HepG2 (cell line): ENCODE data around the gene DUS1L. TPM values are rescaled to one million over a fixed set of nuclear protein-coding genes. Genes with fewer than 3 reads are reported as not detected.

ENCODE experiments used
- BCL6 ChIP-seq: IDR thresholded peaks from 2 replicates; pipeline ENCODE4 v1.6.1; 2016; ENCODE audit warnings: missing genetic modification reagents, missing compliant biosample characterization
- BRD4 ChIP-seq: sonication (generic); formaldehyde crosslinking; IDR thresholded peaks from 2 replicates; pipeline ENCODE4 v1.4.0; 2020; ENCODE audit warnings: missing genetic modification reagents
- CEBPB ChIP-seq: IDR thresholded peaks from 2 replicates; pipeline ENCODE4 v1.6.1; 2011; ENCODE audit warnings: low read depth, low read length, improper control_type of control experiment, borderline replicate concordance
- ERF ChIP-seq: IDR thresholded peaks from 2 replicates; pipeline ENCODE4 v1.6.1; 2018; ENCODE audit warnings: missing biosample characterization, missing genetic modification reagents
- GTF2F1 ChIP-seq: fragments of 150-350 bp; IDR thresholded peaks from 2 replicates; pipeline ENCODE4 v1.6.1; 2014; ENCODE audit warnings: low read length
- GTF3A ChIP-seq: sonication (generic); formaldehyde crosslinking; conservative IDR thresholded peaks from 2 replicates; pipeline ENCODE4 v1.4.0; 2020; ENCODE audit warnings: mild to moderate bottlenecking, missing genetic modification reagents
- HIVEP1 ChIP-seq: sonication (generic); formaldehyde crosslinking; IDR thresholded peaks from 2 replicates; pipeline ENCODE4 v1.4.0; 2020; ENCODE audit warnings: mild to moderate bottlenecking, missing genetic modification reagents
- HNRNPH1 ChIP-seq: fragments of 200-400 bp; formaldehyde crosslinking; optimal IDR thresholded peaks from 2 replicates; pipeline ENCODE3; 2017; ENCODE audit warnings: mild to moderate bottlenecking, low read depth, low read length
- KLF12 ChIP-seq: sonication (generic); formaldehyde crosslinking; IDR thresholded peaks from 2 replicates; pipeline ENCODE4 v1.4.0; 2020; ENCODE audit warnings: missing genetic modification reagents, borderline replicate concordance
- MAFF ChIP-seq: IDR thresholded peaks from 2 replicates; pipeline ENCODE4 v1.6.1; 2011; ENCODE audit warnings: low read depth, low read length, improper control_type of control experiment
- MXI1 ChIP-seq: IDR thresholded peaks from 3 replicates; pipeline ENCODE4 v1.6.1; 2012; ENCODE audit warnings: low read depth, low read length, inconsistent platforms, borderline replicate concordance
- NAIF1 ChIP-seq: sonication (generic); formaldehyde crosslinking; IDR thresholded peaks from 2 replicates; pipeline ENCODE4 v1.5.0; 2020; ENCODE audit warnings: mild to moderate bottlenecking, missing genetic modification reagents, borderline replicate concordance
- NFIC ChIP-seq: IDR thresholded peaks from 2 replicates; pipeline ENCODE4 v1.6.1; 2012; ENCODE audit warnings: mild to moderate bottlenecking, low read length, inconsistent platforms
- NR2C2 ChIP-seq: sonication (generic); formaldehyde crosslinking; IDR thresholded peaks from 2 replicates; pipeline ENCODE4 v1.4.0; 2020; ENCODE audit warnings: missing genetic modification reagents, mild to moderate bottlenecking, moderate library complexity, borderline replicate concordance
- PCBP2 ChIP-seq: fragments of 200-400 bp; formaldehyde crosslinking; optimal IDR thresholded peaks from 2 replicates; pipeline ENCODE3; 2018; ENCODE audit warnings: low read length, low read depth; ENCODE audit not compliant: poor library complexity, severe bottlenecking
- SSRP1 ChIP-seq: IDR thresholded peaks from 2 replicates; pipeline ENCODE4 v1.6.1; 2016; ENCODE audit warnings: control low read depth
- TCF7 ChIP-seq: sonication (generic); IDR thresholded peaks from 2 replicates; pipeline ENCODE4 v1.6.1; 2016; ENCODE audit warnings: antibody characterized with exemption, low read depth
- ZBTB4 ChIP-seq: sonication (generic); formaldehyde crosslinking; IDR thresholded peaks from 2 replicates; pipeline ENCODE4 v1.4.0; 2020; ENCODE audit warnings: missing genetic modification reagents, mild to moderate bottlenecking, borderline replicate concordance
- ZFP36 ChIP-seq: fragments of 150-350 bp; IDR thresholded peaks from 2 replicates; pipeline ENCODE4 v1.6.1; 2018; ENCODE audit warnings: borderline replicate concordance, low read length, low read depth; ENCODE audit not compliant: partially characterized antibody
- ZMAT3 ChIP-seq: sonication (generic); formaldehyde crosslinking; conservative IDR thresholded peaks from 2 replicates; pipeline ENCODE4 v1.7.0; 2021; ENCODE audit warnings: missing genetic modification reagents
- ZNF205 ChIP-seq: IDR thresholded peaks from 2 replicates; pipeline ENCODE4 v1.6.1; 2018; ENCODE audit warnings: missing biosample characterization, missing genetic modification reagents
- ZNF251 ChIP-seq: sonication (generic); formaldehyde crosslinking; IDR thresholded peaks from 2 replicates; pipeline ENCODE4 v1.9.0; 2021; ENCODE audit warnings: mild to moderate bottlenecking, missing genetic modification reagents
- ZNF430 ChIP-seq: sonication (generic); formaldehyde crosslinking; IDR thresholded peaks from 2 replicates; pipeline ENCODE4 v1.9.0; 2021; ENCODE audit warnings: mild to moderate bottlenecking, missing genetic modification reagents
- ZNF569 ChIP-seq: sonication (generic); formaldehyde crosslinking; IDR thresholded peaks from 2 replicates; pipeline ENCODE4 v1.5.0; 2020; ENCODE audit warnings: mild to moderate bottlenecking, missing genetic modification reagents, moderate library complexity, borderline replicate concordance
- ZNF724P ChIP-seq: sonication (generic); formaldehyde crosslinking; IDR thresholded peaks from 2 replicates; pipeline ENCODE4 v1.8.0; 2022; ENCODE audit warnings: missing genetic modification reagents, borderline replicate concordance
- ZNF740 ChIP-seq: sonication (generic); formaldehyde crosslinking; IDR thresholded peaks from 2 replicates; pipeline ENCODE4 v1.4.0; 2020; ENCODE audit warnings: missing genetic modification reagents
- ZNF777 ChIP-seq: sonication (generic); formaldehyde crosslinking; IDR thresholded peaks from 2 replicates; pipeline ENCODE4 v1.4.0; 2020; ENCODE audit warnings: missing genetic modification reagents
- ZSCAN9 ChIP-seq: IDR thresholded peaks from 2 replicates; pipeline ENCODE4 v1.6.1; 2016; ENCODE audit warnings: borderline replicate concordance
- polyA plus RNA-seq, 8 experiments: library from polyadenylated mRNA; depleted of rRNA in 3 of 8; stranded (reverse) in 7 of 8; unstranded in 1 of 8; fragments of >200 nt; fragmentation: Illumina TruSeq in 4 of 8; extraction: Trizol in 4 of 8; gene quantifications; 2 replicates each; pipeline versions ENCODE4 v1.2.1 to v1.2.3, GENCODE V29; 2011 to 2016; ENCODE audit warnings: low read depth in 4 of 8, missing spikeins in 1 of 8, mixed read lengths in 1 of 8; ENCODE audit not compliant: insufficient read depth in 1 of 8
- total RNA-seq, 5 experiments: library from RNA; depleted of rRNA; stranded (reverse); fragments of >200 nt; fragmentation: Illumina TruSeq; extraction: Trizol; gene quantifications; 2 replicates each; pipeline ENCODE4 v1.2.3, GENCODE V29; 2016; ENCODE audit warnings: low read depth in 1 of 5
- TF ChIP-seq, protein P1 (sequence below): IDR thresholded peaks from 2 replicates; pipeline ENCODE4 v1.6.1; 2016; ENCODE audit warnings: missing genetic modification reagents, missing compliant biosample characterization

Gene DUS1L
- total and polyA plus RNA-seq, 2 of the 13 experiments (the other 11 are each of a cell fraction or from before 2014, with no cell fraction given), result 81.0 to 109 TPM

DNA sequence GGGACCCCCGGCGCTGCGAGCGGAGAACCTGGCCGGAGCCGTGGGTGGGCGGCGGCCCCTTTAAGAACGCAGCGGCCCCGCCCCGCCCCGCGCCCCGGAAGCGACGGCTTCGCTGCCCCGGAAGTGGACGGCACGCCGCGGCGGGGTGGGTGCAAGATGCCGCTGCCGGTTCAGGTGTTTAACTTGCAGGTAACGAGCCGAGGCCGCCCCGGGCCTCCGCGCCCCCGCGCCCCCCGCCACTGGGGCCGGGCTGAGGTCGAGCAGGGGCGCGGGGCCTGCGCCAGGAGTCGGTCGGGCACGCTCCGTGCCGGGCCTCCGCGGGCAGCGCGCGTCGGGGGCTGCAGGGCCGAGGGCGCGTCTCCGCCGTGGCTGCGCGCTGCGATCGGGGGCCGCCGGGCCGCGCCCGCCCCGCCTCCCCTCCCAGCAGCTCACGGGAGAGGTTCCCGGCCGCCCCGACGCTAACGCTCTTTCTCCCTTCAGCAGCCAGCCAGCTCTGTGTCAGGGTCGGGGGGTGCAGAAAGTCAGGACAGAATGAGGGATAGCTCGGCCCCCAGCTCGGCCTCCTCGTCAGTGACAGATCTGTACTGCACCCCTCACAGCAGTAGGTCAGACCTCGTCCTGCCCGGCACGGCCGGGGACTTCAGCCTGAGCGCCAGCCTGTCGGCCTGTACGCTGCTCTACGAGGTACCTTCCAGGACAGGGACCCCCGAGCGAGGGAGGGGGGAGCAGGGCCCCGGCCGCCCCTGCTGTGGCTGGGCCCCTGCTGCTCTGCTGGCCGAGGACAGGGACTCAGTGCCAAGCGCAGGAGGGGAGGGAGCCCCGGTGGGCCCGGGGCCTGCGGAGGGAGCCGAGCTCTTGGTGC lies 13.6 kb downstream of the DUS1L start, which contains the start of the genes GPS1 and RFNG (continued):
- TF ChIP-seq ZNF740 (CRISPR knock-in tag) (no peak), TCF7 (no peak), MAFF (no peak), GTF3A (CRISPR knock-in tag) (no peak), ZNF251 (CRISPR knock-in tag) (no peak), NFIC (no peak), ZBTB4 (no peak), BRD4 (CRISPR knock-in tag) (no peak), HNRNPH1 (no peak), ZNF569 (CRISPR knock-in tag) (no peak), ZMAT3 (CRISPR knock-in tag) (0 out of 2 replicates have a peak, but pooled peaks have one; percentile 26), NR2C2 (peak; percentile 98), CEBPB (no peak), NAIF1 (CRISPR knock-in tag) (no peak), ERF (CRISPR knock-in tag) (no peak), ZNF724P (CRISPR knock-in tag) (no peak), ZSCAN9 (CRISPR knock-in tag) (no peak), GTF2F1 (no peak), BCL6 (CRISPR knock-in tag) (no peak), ZFP36 (no peak), PCBP2 (no peak), ZNF777 (CRISPR knock-in tag) (peak; percentile 4; the same call in 1 of the 2 replicates), KLF12 (CRISPR knock-in tag) (peak; percentile 78; the same call in 1 of the 2 replicates), ZNF430 (no peak), ZNF205 (CRISPR knock-in tag) (no peak), MXI1 (peak; percentile 77; the same call in 1 of the 3 replicates), SSRP1 (no peak), HIVEP1 (CRISPR knock-in tag) (peak; percentile 47)
- TF ChIP-seq, protein P1, sequence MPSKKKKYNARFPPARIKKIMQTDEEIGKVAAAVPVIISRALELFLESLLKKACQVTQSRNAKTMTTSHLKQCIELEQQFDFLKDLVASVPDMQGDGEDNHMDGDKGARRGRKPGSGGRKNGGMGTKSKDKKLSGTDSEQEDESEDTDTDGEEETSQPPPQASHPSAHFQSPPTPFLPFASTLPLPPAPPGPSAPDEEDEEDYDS (CRISPR knock-in tag), result peak; percentile 67; the same call in 1 of the 2 replicates
